Fibroblast of the aortic adventitia (primary cell): ENCODE data around the gene ANKMY1. TPM values are rescaled to one million over a fixed set of nuclear protein-coding genes. Genes with fewer than 3 reads are reported as not detected.

Source experiments
- DNase-seq: peaks from one replicate; pipeline ENCODE4 v3.0.0-alpha.2; 2010; ENCODE audit warnings: low read depth
- H3K4me3 ChIP-seq: 2 replicates; pipeline ENCODE4 v1.5.1; 2011; ENCODE audit warnings: low read depth, mild to moderate bottlenecking, control low read depth, low read length, moderate library complexity
- total RNA-seq: library from RNA; depleted of rRNA; stranded (reverse); fragments of >200 nt; gene quantifications from 2 replicates; pipeline ENCODE4 v1.2.3, GENCODE V29; 2012; ENCODE audit warnings: low replicate concordance
- TF ChIP-seq, protein P1 (sequence below): IDR thresholded peaks from 2 replicates; pipeline ENCODE4 v1.5.1; 2011; ENCODE audit warnings: mild to moderate bottlenecking, low read length, control low read depth, inconsistent platforms; ENCODE audit not compliant: insufficient read depth

ANKMY1 gene
- total RNA-seq, 1 donor: 11.0 TPM

DNA sequence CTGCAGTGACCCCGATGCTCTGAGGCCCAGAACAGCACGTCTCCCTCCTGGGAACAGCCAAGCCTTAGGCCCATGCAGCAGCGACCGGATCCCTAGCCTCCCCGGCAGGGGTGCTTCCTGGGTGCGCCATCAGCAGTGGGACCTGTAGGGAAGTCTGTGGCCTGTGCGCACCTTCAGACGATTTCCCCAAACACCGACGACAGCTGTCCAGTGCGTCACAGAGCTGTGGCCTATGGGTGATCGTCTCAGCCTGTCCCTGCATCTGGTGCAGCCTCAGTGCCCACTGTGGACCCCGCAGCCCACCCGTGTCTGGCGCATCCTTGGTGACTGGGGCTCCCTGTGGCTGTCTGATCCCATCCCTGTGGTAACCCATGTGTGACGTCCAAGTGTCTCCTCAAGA, 113.3 kb downstream of the ANKMY1 start:
- no peak for DNase-seq
- TF ChIP-seq, protein P1, sequence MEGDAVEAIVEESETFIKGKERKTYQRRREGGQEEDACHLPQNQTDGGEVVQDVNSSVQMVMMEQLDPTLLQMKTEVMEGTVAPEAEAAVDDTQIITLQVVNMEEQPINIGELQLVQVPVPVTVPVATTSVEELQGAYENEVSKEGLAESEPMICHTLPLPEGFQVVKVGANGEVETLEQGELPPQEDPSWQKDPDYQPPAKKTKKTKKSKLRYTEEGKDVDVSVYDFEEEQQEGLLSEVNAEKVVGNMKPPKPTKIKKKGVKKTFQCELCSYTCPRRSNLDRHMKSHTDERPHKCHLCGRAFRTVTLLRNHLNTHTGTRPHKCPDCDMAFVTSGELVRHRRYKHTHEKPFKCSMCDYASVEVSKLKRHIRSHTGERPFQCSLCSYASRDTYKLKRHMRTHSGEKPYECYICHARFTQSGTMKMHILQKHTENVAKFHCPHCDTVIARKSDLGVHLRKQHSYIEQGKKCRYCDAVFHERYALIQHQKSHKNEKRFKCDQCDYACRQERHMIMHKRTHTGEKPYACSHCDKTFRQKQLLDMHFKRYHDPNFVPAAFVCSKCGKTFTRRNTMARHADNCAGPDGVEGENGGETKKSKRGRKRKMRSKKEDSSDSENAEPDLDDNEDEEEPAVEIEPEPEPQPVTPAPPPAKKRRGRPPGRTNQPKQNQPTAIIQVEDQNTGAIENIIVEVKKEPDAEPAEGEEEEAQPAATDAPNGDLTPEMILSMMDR: no peak
- no peak overlapping the region for H3K4me3 ChIP-seq

DNA sequence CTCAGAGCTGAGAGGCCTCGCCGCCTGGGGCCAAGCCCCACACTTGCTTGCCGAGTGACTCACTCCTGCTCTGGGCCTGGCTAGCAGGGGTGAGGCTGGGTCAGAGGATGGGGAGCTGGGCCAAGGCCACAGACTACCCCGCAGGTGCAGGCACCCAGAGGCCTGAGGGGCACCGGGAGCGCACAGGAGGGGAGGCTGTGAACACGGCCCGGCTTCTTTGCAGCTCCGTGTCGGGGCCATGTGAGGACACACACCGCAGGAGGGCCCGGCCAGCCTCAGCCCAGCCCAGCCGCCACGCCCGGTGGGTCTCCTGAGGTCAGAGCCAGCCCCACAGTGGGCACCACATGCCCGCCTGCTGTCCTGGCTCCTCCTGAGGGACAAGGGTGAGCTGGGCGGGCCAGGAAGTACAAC, 113.9 kb downstream of the ANKMY1 start:
- H3K4me3 ChIP-seq: no peak overlapping the region
- TF ChIP-seq, protein P1: no peak
- no peak for DNase-seq

DNA sequence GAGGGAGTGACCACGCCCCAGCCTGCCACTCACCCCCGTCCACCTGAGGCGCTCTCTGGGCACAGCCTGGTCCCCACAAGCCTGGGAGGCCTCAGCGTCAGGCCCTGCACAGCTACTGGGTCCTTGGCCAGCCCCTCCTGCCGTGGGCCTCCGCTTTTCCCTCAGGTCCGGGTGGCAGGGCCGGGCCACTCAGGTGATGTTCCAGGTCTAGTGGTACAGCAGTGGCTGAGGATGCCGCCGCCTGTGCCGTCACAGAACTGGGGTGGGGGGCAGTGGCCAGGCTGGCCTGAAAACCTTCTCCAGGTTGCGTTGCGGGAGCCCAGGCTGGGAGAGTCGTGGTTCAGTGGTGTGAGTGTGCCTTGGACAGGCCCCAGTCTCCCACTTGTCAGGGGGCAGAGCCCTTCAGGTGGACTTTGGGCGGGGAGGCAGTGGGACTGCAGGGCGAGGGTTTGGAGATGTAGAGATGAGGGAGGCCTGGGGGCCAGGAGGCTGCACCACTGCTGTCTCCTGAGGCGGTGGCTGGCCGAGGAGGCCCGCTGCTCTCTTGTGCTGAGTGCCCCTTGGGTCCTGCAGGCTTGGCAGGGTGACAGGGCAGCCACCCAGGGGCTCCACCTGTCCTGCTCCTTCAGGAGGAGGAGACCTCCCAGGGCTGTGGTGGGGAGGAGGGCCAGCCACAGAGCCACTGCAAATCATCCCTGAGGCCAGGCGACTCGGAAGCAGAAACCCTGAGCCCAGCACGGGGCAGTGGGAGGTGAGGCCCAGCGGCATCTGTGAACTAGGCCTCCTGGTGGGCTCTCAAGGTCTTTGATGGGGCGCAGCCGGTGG, 114.7 kb downstream of the ANKMY1 start:
- TF ChIP-seq, protein P1: no peak
- no peak for DNase-seq
- H3K4me3 ChIP-seq: no peak overlapping the region

DNA sequence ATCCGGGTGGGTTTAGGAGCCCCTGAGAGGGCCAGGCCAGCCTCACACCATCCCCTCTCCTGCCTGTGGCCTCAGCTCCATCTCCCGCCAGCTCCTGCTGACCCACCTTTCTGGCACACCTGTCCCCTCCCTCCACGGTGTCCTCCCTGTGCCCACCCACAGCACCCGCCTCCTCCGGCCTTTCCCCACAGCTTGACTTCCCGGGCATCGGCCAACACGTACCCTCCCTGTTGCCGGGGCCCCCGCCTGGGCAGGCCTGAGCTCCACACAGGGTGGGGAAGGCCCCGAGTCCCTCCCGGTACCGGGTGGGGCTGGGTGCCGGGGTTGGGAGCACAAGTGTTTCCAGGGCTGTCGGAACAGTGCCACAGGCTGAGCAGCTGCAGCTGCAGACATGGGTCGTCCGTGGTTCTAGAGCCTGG, 115.8 kb downstream of the ANKMY1 start:
- DNase-seq: no peak

DNA sequence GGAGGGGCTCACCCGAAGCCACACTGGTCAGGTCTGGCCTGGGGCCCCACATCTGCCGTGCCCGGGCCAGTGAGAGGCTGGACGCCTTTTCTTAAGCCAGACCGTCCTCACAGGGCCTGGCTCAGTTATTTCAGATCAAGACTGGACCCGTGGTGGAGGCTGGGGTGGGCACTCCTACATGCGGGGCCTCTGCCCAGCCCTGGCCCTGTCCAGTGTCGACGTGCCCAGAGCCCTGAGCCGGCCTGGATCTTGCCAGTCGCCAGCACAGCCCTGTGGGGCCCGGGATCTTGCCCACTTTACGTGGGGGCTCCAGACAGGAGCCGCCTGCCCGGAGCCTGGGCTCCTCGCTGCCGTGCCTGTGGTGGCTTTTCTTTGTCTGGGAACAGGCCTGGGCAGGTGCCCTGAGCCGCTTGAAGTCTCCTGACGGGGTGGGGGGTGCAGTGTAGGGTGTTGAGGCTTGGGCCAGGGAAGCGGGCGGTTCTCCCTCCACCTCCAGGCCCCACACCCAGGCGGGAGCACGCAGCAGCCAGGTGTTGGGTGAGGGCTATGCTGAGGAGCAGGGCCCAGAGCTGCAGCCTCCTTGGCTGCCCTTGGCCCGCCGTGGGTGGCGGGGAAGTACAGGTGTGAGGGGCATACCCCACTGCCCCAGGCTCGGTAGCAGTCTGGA, 116.3 kb downstream of the ANKMY1 start:
- H3K4me3 ChIP-seq: no peak overlapping the region
- DNase-seq: no peak
- TF ChIP-seq, protein P1: no peak

More for the DNA sequence above, 115.8 kb downstream of the ANKMY1 start:
- no peak overlapping the region for H3K4me3 ChIP-seq
- TF ChIP-seq, protein P1: no peak

DNA sequence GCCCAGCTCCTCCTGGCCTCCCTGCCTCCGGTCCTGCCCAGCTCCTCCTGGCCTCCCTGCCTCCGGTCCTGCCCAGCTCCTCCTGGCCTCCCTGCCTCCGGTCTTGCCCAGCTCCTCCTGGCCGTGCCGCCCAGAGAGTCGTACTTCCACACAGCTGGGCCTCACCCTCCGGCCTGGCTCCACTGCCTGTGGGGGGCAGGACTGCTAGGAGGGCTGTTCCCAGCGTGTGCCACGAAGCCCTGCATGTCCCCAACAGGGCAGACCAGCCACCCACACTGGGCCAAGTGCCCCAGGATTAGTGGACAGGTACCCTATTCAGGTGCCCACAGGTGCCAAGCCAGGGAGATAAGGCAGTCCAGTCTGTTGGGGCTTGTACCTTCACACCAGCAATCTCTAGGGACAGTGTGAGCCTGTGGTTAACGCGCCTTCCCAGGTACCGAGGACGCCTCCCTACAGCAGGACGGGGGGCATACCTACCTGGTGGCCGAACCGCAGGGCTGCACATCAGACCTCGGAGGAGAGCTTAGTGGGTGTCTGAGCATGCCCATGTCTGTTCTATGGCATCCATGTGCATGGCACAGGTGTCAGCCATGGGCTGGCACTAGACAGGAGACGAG, 117.0 kb downstream of the ANKMY1 start:
- H3K4me3 ChIP-seq: no peak overlapping the region
- no peak for DNase-seq
- TF ChIP-seq, protein P1: no peak
